ENCODE data around the gene WDR4.
A peak's percentile ranks its signal among the peaks of the same experiment; 100 is the strongest.
"Not testable (repeated sequence)": the region's sequence is repeated elsewhere in the genome, so short reads cannot be mapped to it uniquely, and the experiment has no call there.

WDR4 gene

GRCh38 chr21:42809171-42809570, 70.2 kb downstream of the WDR4 start:
- no peaks in the 10 kb centered on the region for H3K9me3 Mint-ChIP-seq
- H3K4me1 Mint-ChIP-seq (ENCODE audit: low read depth), result no peaks in the 10 kb centered on the region
- H3K36me3 Mint-ChIP-seq (ENCODE audit: low read depth), result no peaks in the 10 kb centered on the region
- no peak overlapping the region for H3K27ac Mint-ChIP-seq
- no peak overlapping the region for H3K4me3 Mint-ChIP-seq
- no peaks in the 10 kb centered on the region for H3K27me3 Mint-ChIP-seq

DNA sequence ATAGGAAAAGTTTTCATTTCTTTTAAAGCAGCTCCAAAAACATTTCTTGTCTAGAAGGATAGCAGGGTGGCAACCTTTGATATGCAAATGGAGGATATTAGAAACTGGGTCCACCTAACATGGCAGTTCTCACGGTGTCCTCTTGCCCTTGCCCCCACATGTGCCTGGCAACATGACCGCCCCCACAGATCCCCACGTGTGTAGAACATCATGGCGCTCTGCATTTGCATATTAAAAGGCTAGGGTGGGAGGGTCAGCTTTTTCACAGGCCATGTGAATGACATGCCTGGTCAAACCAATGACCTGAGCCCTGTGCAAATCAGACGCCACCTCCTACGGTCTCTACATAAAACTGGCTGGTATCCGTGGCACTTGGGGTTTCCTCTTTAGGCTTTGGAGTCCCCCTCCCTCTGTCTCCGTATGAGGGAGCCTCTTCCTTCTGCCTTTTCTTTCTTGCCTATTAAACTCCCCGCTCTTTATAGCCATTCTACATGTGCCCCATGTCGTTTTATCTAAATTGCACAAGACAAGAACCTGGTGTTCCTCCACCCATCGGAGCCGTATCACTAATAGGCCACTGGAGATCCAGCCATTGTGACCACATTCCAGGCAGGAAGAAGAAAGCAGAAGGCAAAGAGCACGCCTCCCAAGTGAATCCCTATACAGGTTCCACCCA, 71.3 kb downstream of the WDR4 start:
- Mint-ChIP-seq H3K36me3 (ENCODE audit: low read depth) (no peaks in the 10 kb centered on the region), H3K27ac (no peak overlapping the region), H3K9me3 (no peaks in the 10 kb centered on the region), H3K4me1 (ENCODE audit: low read depth) (no peaks in the 10 kb centered on the region), H3K4me3 (no peak overlapping the region), H3K27me3 (no peaks in the 10 kb centered on the region)

GRCh38 chr21:42807293-42807895, 71.9 kb downstream of the WDR4 start:
- not testable (repeated sequence) for H3K27ac Mint-ChIP-seq; H3K4me3 Mint-ChIP-seq; H3K9me3 Mint-ChIP-seq; H3K27me3 Mint-ChIP-seq; H3K36me3 Mint-ChIP-seq (ENCODE audit: low read depth); H3K4me1 Mint-ChIP-seq (ENCODE audit: low read depth)

DNA sequence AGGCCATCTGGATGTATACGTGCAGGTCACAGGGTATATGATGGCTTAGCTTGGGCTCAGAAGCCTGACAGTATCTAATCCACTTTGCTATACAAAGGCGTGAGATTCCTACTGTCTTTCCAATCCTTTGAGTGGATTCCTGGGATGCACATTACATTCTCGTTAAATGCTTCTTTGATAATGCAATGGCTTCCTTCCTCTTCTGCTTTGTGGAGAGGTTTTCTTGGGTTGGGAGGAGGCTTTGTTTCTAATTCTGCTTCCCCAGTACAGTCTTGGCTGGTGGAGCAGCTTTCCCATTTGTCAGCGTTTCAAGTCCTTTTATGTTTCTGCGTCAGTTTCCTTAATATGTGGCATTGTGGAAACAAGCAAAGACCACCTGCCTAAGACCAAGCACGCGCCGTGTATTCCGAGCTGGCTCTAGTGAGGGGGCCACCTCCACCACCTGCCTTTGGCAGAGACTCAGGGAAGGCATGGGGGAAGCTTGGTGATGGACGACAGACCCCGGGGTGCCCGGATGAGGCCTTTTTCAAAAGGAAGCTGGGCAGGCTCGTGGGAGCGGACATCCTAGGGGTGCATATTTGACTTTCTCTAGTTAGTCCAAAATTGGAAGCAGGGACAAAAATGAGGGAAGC, 72.7 kb downstream of the WDR4 start:
- no peaks in the 10 kb centered on the region for H3K36me3 Mint-ChIP-seq (ENCODE audit: low read depth)
- no peaks in the 10 kb centered on the region for H3K27me3 Mint-ChIP-seq
- H3K9me3 Mint-ChIP-seq, result no peaks in the 10 kb centered on the region
- no peak overlapping the region for H3K27ac Mint-ChIP-seq
- no peak overlapping the region for H3K4me3 Mint-ChIP-seq
- H3K4me1 Mint-ChIP-seq (ENCODE audit: low read depth), result no peaks in the 10 kb centered on the region

- peaks cover 14% of the 10 kb centered on the region for H3K4me1 Mint-ChIP-seq (ENCODE audit: low read depth)
- not testable (repeated sequence) for H3K9me3 Mint-ChIP-seq; H3K4me3 Mint-ChIP-seq; H3K27ac Mint-ChIP-seq; H3K27me3 Mint-ChIP-seq; H3K36me3 Mint-ChIP-seq (ENCODE audit: low read depth)
Observed at GRCh38 chr21:42801616-42802015, 77.7 kb downstream of the WDR4 start.

DNA sequence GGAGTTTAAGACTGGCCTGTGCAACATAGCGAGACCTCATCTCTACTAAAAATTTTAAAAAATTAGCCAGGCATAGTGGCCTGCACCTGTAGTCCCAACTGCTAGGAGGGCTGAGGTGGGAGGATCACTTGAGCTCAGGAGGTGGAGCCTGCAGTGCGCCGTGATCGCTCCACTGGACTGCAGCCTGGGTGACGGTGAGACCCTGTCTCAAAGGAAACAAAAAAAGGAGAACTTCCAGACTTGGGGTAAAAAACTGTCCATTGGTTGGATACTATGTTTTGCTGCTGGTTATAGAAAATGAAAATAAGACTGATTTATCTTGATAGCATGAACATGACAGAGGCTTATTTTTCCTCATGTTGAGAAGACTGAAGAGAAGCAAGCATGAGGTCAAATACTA, 79.4 kb downstream of the WDR4 start:
- H3K27me3 Mint-ChIP-seq, result no peaks in the 10 kb centered on the region
- H3K36me3 Mint-ChIP-seq (ENCODE audit: low read depth), result no peaks in the 10 kb centered on the region
- H3K4me1 Mint-ChIP-seq (ENCODE audit: low read depth), result peaks cover 14% of the 10 kb centered on the region
- H3K4me3 Mint-ChIP-seq, result no peak overlapping the region
- H3K9me3 Mint-ChIP-seq, result no peaks in the 10 kb centered on the region
- H3K27ac Mint-ChIP-seq, result no peak overlapping the region

- Mint-ChIP-seq H3K4me3 (no peak overlapping the region), H3K36me3 (ENCODE audit: low read depth) (no peaks in the 10 kb centered on the region), H3K27ac (peak overlapping the region; percentile 41), H3K4me1 (ENCODE audit: low read depth) (peaks cover 14% of the 10 kb centered on the region), H3K27me3 (no peaks in the 10 kb centered on the region), H3K9me3 (no peaks in the 10 kb centered on the region)
Observed at GRCh38 chr21:42799516-42799915, 79.8 kb downstream of the WDR4 start.

All from stimulated activated naive CD8-positive, alpha-beta T cell treated with anti-CD3 and anti-CD28 coated beads, Interleukin-15, Interleukin-2, amounts not matched to agents 100 ng/mL and 50 ng/mL, for 24 hours (primary cell).